GM21390 (cell line): ENCODE data around the gene ZCWPW2.

Experiments used
- ATAC-seq: cut with Tn5 transposase; IDR thresholded peaks from one replicate; pipeline ENCODE4 v1.9.1; 2021; ENCODE audit not compliant: unreplicated experiment

The ZCWPW2 gene

DNA sequence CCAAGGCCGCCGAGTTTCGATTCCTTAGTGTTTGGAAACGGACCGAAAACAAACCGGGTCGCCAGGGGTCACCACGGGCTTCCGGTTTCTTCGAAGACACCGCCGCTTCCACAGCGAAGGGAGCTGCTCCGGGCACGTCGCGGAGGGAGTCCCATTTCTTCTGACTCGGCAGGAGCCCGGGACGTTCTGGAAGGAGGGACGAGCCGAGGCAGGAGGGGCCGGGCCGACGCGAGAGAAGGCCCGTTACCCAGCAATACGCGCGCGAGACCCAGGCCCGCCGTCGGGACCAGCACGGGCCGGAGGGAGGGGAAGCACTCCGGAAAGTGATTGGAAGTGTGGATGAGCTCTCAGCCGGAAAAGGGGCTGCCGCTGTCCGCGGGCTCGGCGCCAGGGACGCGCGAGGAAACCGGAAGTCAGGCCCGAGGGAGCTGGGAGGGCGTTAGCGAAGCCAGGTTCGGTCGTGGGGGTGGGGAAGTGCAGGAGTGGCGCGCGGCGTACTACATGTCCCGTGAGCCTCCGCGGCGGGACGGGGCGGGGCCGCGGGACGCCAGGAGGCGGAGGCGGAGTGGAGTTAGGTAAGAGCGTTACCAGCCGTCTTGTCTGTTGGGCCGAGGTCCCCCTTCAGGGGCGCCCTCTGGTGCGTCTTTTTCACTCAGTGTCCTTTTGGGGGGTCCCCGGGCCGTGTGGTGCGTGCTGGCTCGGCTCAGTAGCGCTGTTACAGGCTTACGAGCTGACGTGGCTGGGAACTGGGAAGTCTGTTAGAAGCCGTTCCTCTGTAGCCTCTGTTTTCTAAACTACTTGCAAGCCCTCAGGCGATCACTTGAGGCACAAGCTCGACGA, at the start of gene ZCWPW2, which contains the start of gene AZI2:
ZCWPW2 (plus strand) TSS at position 93 of the 840 bp plus-strand sequence. CDS start 64,348 bp downstream, outside the sequence.
AZI2 (minus strand) TSS at position 196 of the 840 bp plus-strand sequence. CDS start 8,207 bp downstream, outside the sequence.
- peak; percentile 89 for ATAC-seq

DNA sequence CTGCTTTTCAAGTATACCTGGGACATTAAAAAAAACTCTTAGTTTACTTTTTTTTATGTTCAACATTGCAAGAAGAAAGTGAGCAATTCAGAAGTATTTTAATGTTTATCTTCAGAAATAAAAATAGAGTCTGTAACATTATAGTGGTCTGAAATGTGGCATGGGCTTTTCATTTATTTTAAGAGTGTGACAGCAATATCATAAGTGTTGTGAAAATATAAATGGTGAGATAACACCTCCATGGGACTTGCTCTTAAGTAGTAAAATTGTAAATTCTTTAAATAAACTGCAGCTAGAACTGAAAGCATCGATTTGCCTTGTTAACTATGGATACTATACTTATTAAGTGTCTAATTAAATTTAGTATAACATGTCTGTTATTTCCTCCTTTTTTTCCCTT, 48.8 kb upstream of the ZCWPW2 start:
- ATAC-seq = no peak

DNA sequence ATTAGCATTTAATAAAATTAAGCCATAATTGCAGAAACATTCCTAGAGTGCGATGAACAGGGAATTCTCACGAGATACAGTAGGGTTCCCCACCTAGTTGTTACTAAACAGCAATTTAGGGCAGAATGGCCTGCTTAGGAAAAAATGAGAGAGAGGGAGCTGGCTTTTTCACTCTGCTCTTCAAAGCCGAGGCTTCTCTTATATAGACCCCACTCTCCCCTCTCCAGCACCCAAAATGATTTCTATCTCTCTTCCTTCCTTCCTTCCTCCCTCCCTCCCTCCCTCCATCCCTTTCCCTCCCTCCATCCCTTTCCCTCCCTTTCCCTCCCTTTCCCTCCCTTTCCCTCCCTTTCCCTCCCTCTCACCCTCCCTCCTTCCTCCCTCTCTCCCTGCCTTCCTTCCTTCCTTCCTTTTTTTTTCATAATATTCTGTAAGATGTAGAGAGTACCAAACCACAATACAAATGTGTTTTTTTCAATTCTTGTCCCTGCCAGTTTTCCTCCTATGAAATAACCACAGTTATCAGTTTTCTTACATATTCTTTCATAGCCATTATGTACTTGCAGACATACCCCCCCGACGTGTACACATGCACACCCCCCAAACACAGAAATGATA, 48.1 kb upstream of the ZCWPW2 start:
- ATAC-seq = no peak

DNA sequence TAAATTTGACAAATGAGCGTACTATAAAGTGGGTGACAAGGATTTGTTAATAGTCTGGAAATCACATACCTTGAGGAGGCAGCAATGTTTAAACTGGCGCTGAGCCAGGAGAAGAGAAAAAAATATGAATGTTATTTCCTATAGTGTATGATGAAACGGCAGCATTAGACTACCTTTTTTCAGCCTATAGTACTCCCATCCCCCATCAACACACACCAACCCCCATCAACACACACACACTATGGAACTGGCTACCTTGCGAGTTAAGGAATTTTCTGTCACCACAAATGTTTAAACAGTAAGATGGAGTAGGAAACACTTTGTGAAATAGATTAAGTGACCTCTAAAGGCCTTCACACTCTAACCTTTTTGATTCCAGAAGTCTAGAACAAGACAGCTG, 46.8 kb upstream of the ZCWPW2 start:
- no peak for ATAC-seq

- no peak for ATAC-seq
Observed at GRCh38 chr3:28308196-28308595, 40.3 kb upstream of the ZCWPW2 start.

GRCh38 chr3:28315711-28316110, 32.8 kb upstream of the ZCWPW2 start:
- no peak for ATAC-seq

- no peak for ATAC-seq
Observed at GRCh38 chr3:28316226-28316625, 32.3 kb upstream of the ZCWPW2 start.

DNA sequence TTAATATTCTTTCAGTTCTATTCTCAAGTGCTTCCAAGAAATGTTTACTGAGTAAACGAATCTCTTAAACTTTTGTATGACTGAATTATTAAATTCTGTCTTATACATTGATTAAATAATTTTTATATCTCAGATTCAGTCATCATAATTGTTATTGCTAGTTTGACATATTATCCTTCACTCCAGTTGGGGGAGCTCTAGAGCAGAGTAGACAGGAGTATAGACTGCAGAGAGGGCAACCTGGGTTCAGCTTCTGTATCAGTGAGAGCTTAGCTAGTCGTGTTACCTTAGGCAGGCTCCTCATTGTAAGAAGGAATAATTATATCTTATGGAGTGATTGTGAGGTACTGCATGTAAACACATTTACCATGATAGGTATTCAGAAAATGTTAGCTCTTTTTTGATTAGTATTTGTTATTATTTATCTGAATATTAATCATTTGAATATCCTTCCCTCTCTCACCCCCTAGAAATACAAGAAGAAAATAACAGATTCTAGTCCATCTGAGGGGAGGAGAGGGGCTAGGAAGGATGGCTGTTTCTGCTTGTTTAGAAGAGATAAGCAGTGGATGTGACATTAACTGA, 31.0 kb upstream of the ZCWPW2 start:
- peak; percentile 93 for ATAC-seq

DNA sequence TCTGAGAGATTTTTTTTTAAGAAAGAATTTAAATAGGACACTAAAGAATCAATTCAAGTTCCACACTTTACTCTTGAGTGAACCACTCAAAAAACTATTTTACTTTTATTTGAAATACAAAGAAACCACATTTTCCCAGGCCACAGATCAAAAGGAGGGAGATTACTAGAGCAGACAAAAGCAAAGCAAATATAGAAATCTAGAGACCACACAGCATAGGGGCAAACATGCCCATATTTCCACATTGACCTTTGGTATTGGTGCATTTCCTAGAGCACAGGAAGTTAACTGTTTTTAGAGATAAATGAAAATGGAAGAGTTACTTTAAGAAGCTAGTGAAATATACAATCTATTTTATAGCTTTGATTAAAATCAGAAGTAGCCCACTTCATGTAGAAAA, 27.5 kb upstream of the ZCWPW2 start:
- ATAC-seq = no peak

DNA sequence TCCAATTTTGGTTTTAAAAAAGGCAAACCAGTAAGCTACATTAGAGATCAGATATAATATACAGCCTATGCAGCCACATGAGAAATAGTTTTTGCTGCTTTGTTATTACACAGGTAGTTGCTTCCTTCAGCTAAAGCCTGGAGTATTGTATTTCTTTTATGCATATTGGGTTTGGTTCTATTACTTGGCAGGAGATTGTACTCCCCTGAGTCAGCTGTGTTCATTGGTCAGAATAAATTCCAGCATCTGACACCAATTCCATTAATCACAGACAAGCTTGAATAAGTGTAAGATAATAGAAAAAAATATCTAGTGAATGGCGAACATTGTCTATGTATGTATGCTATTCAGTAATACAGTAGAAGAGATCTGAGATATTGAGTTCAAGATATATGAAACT, 26.1 kb upstream of the ZCWPW2 start:
- no peak for ATAC-seq

- peak; percentile 79 for ATAC-seq
Observed at GRCh38 chr3:28326458-28326926, 22.0 kb upstream of the ZCWPW2 start.

DNA sequence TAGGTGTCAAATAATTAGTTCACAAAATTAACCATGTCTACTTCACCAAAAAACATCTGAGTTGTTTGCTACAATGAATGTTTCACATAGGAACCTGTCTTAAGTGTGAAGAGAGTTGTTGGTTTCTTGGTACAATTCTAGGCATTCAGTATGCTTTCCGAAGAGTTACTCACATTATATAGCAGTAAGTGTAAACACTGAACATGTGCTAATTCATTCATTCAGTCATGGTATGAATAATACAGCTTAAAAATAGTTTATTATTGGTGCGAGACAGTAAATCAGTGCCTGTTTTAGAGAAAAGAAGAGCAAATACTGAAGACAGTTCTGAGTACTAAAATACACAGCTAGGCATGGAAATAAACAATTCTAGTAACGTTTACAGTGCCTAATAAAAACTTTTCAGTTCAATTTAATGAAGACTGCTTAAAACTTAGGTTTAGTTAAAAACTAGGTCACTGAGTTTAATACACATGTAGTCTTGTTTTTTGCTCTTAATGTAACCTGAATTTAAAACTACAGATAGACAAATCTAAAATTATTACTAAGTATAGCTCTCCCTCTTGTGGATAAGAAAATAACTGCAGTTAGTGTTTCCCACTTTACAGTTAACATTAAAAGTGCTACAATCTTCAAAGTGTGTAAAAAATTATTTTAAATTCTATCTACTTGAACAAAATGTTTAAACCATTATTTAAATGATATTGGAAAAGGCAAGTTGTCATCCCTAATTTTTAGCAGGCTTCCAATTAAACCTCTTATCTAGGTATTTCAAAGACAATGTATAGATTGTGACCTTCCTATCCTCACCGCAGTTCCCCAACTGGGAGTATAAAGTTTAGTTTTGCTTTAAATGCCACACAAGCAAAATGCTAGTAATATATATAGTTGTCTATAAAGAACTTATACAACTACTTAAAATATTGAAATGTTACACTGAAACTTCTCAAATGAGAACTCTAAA, 20.1 kb upstream of the ZCWPW2 start:
- peak; percentile 29 for ATAC-seq

- ATAC-seq = no peak
Observed at GRCh38 chr3:28334552-28334951, 14.0 kb upstream of the ZCWPW2 start.

DNA sequence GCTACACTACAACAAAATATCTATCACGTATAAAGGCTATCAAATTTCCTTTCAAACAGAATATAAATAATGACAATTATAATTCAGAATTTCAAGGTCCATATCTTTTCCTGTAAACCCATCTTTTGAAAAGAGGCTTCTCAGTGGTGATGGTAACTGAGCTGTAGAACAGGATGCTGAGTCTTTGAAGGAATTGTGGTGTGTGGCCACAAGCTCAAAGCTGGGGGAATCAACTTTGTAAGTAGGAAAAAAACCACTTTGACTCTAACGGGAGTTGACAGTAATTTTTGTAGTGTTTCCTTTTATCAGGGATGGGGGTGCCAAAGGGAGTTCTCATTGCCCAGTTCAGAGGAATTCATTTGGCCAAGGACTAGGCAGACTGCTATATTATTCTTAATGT, 13.3 kb upstream of the ZCWPW2 start:
- ATAC-seq = no peak

DNA sequence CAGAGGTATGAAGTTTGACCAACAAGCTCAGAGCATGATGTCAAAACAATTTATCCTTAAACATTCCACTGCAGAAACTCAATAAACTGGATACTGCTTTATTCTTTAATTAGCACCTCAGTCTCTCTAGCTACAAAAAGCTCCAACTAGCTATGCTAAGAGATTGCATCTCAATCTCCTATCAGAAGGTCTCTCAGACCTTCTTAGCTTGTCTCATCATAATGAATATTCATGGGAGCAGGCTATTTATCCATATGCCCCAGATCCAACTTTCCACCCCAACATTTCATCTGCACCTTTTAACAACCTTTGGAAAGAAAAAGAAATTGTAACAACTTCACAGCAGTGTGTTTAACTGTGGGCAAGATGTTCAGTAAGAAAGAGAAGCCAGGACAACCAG, 11.3 kb upstream of the ZCWPW2 start:
- ATAC-seq = no peak

DNA sequence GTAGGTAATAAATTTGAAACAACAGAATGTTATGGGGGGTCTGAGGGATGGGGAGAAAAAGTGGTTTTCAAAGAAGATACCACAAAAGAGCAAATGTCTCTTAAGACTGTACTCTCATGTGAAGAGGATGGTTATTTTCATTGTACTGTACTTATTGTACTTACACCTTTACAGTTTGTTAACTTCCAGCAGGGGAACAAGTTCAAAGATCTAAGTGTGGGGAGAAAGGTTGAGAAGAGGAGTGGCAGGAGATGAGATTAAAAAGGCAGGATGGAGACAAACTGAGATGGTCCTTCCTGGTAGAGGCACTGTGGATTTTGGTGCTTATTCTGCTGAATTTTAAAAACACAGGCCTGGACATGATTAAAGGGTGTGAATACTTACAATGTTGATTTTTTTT, 5.4 kb upstream of the ZCWPW2 start:
- ATAC-seq = no peak

- ATAC-seq = no peak
Observed at GRCh38 chr3:28345690-28346089, 2.8 kb upstream of the ZCWPW2 start.

DNA sequence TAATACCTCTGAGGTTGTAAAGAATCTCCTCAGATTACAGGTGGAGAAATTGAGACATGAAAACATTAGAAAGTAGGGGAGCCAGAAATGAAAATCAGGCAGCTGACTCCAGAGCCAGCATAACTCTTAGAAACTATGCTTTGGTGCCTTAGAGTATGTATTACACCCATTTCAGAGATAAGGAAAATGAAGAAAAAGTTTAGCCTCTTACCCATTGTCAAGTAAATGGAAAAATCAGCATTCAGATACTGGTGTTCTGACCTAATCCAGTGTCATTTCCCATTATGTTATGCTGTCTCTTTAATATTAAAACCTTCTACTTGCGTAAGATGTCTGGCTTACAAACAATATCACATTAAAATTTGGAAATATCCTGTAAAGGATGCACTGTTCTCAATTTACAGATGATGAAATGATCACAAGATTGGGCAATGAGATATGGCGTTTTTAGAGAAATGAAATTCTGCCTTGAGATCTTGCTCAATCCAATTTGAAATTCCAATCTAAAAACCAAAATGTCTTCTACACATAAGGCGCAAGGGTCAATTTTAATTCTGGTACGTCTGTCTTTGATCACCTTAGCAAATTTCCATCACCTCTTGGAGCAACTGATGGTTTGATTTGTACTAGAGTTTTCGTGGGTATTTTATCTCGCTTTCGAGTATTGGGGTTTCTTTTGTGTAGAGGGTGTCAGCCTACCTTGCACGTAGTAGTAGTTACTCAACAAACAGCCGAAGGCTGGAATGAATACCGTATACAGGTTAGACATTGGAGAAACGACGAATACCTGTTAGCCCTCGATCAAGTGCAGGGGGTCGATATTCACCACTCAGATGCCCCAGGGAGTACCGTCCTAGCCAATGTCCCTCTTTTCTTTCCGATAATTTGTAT, 902 bp upstream of the ZCWPW2 start:
- no peak for ATAC-seq

- no peak for ATAC-seq
Observed at GRCh38 chr3:28348265-28348628, 274 bp upstream of the ZCWPW2 start.

DNA sequence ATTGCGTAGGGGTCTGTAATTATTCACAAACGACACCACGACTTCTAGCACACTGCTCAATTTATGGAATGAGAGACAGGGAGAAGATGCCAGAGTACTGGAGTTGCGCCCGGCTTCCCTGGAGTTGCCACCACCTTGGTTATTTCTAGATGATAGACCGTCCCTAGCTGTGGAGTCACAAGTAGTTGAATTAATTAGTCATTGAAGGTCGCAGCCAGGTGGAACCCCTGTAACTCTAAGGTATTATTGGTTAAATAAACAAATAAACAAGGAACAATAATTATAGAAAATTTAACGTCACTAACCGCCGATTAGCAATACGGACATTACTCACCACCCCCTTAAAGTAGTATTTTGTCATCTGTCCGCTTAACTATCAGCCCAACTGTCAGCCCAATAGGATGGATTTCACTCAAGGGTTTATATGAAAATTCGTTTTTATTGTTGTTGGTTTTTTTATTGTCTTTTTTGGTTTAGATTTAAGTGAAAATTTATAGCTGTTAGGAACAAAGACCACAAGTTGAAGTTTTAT, 1.0 kb downstream of the ZCWPW2 start:
- no peak for ATAC-seq
